Measurements from ENCODE around the gene RASA3. TPM values are rescaled to one million over a fixed set of nuclear protein-coding genes. Genes with fewer than 3 reads are reported as not detected.
A peak's percentile ranks its signal among the peaks of the same experiment; 100 is the strongest.

RASA3 gene
- total and polyA plus RNA-seq, 10 of the 15 experiments (the other 5 are each of a cell fraction or from before 2014, with no cell fraction given): 0.79 to 33.9 (median 17.6) TPM

DNA sequence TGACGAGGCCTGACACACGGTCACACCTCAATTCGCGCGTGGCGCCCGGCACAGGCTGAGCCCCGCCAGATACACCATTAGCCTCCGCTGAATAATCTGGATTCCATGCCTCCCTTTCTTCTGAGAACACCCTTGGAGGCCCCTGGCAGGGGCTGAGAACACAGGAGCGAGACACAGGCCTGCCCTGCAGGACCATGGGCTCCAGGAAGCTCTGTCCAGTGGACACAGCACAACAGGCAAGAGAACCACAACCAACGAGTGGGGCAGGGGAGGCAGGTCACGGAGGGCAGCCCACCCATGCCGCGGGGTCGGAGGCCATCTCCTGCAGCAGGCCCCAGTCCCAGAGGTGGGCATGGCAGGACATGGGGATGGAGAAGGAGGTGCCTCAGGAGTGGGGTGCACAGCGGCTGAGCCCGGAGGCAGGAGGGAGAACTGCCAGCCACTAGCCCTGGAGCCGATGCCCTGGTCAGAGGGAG, 82.8 kb downstream of the RASA3 start:
- SMC1A ChIA-PET (ENCODE audit: uncharacterized antibody, unreplicated experiment): interaction anchor here (0.8 to 2.5 kb wide), 2 partner anchors 16 to 18 kb away, joined by 3 to 9 read pairs; no protein-coding TSS in a partner anchor
- intact Hi-C loops (cut with micrococcal nuclease; ENCODE audit: unreplicated experiment): loop anchor here (5.0 kb wide), 1 partner anchor 78 kb away; no protein-coding TSS in a partner anchor
- Histone ChIP-seq H4K20me1 (ENCODE audit: control insufficient read depth, insufficient read depth) (no peaks in the 10 kb centered on the region), H3K9ac (ENCODE audit: control insufficient read depth, insufficient read depth, low read length) (no peak overlapping the region), H3K36me3 (ENCODE audit: control insufficient read depth in 2 of 2, insufficient read depth in 2 of 2, low read length in 1 of 2) (peaks cover 0 to 2% of the 10 kb centered on the region in 2 experiments; a peak in 3 of 4 replicates), H3K27ac (ENCODE audit: control insufficient read depth, insufficient read depth) (no peak overlapping the region), H3K4me2 (ENCODE audit: control insufficient read depth, insufficient read depth) (no peak overlapping the region), H3K4me1 (ENCODE audit: control insufficient read depth, insufficient read depth, low read length) (peaks cover 30% of the 10 kb centered on the region), H2AFZ (ENCODE audit: control insufficient read depth, low read depth, low read length) (no peak overlapping the region), H3K9me3 (replicated peaks; ENCODE audit: control insufficient read depth, insufficient read depth, low read length) (no peaks in the 10 kb centered on the region), H3K79me2 (ENCODE audit: control insufficient read depth, insufficient read depth, low read length) (no peaks in the 10 kb centered on the region), H3K4me3 (no peak overlapping the region), H3K27me3 (replicated peaks in 1 of 2; ENCODE audit: control insufficient read depth in 2 of 2, insufficient read depth in 2 of 2, low read length in 1 of 2) (no peaks in the 10 kb centered on the region)
- POLR2A ChIA-PET: no interaction called here
- in situ Hi-C loops (cut with MboI): no loop called here
- RAD21 ChIA-PET (ENCODE audit: unreplicated experiment): interaction anchor here (1.2 to 1.4 kb wide), 2 partner anchors 16 to 18 kb away, joined by 3 to 4 read pairs; no protein-coding TSS in a partner anchor
- ATAC-seq: no peak
- no TSS peak for BruUV-seq (replicated peaks)
- DNase-seq (ENCODE audit: low read depth, low spot score): no peak
- WGBS (ENCODE audit: insufficient coverage, insufficient replicate concordance, low lambda C conversion rate, missing lambda C conversion rate): 88% methylated on average over 17 of the region's 18 CpGs
- CTCF ChIA-PET: interaction anchor here (1.3 kb wide), 1 partner anchor 16 kb away, joined by 4 read pairs; no protein-coding TSS in a partner anchor
- FAIRE-seq: no peak
- TF ChIP-seq CBFB (IDR thresholded peaks at IDR 0.05; ENCODE audit: low read depth): no peak
- 0 out of 2 replicates have a peak, but pooled peaks have one; percentile 44 for TF ChIP-seq POLR2A (IDR thresholded peaks at IDR 0.05; ENCODE audit: low read depth, low read length)

DNA sequence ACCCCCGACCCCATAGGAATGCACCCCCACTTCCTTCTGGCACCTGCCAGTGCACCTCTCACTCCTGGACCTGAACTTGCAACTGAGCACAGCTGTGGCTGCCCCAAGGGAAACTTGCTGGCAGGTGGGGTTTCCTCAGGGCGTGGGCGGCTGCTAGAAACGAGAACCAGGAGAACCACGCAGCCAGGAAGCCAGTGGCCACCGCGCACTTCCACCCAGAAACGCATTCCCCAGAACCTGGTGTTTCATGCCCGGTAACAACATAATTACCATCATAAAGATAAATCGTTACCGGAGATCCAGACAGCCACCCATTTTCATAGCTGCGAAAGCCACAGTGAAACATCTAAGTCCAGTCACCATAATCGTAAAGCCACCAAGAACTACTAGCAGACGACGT, 83.4 kb downstream of the RASA3 start:
- no peak overlapping the region for H3K9ac ChIP-seq (ENCODE audit: control insufficient read depth, insufficient read depth, low read length)
- no peak overlapping the region for H3K4me3 ChIP-seq
- H3K36me3 ChIP-seq (ENCODE audit: control insufficient read depth in 2 of 2, insufficient read depth in 2 of 2, low read length in 1 of 2): peaks cover 0 to 2% of the 10 kb centered on the region in 2 experiments; a peak in 3 of 4 replicates
- H3K4me1 ChIP-seq (ENCODE audit: control insufficient read depth, insufficient read depth, low read length): peaks cover 30% of the 10 kb centered on the region
- intact Hi-C loops (cut with micrococcal nuclease; ENCODE audit: unreplicated experiment): loop anchor here (5.0 kb wide), 1 partner anchor 78 kb away; no protein-coding TSS in a partner anchor
- no peak overlapping the region for H3K4me2 ChIP-seq (ENCODE audit: control insufficient read depth, insufficient read depth)
- WGBS (ENCODE audit: insufficient coverage, insufficient replicate concordance, low lambda C conversion rate, missing lambda C conversion rate): 11% methylated on average over 14 of the region's 15 CpGs
- FAIRE-seq (peak; percentile 64), ATAC-seq (peak; percentile 64), DNase-seq (ENCODE audit: low read depth, low spot score) (no peak)
- in situ Hi-C loops (cut with MboI): no loop called here
- SMC1A ChIA-PET (ENCODE audit: uncharacterized antibody, unreplicated experiment): interaction anchor here (0.8 to 2.5 kb wide), 2 partner anchors 16 to 18 kb away, joined by 3 to 9 read pairs; no protein-coding TSS in a partner anchor
- CTCF ChIA-PET: interaction anchor here (1.3 kb wide), 1 partner anchor 17 kb away, joined by 4 read pairs; no protein-coding TSS in a partner anchor
- H3K27me3 ChIP-seq (replicated peaks in 1 of 2; ENCODE audit: control insufficient read depth in 2 of 2, insufficient read depth in 2 of 2, low read length in 1 of 2): no peaks in the 10 kb centered on the region
- no peak overlapping the region for H2AFZ ChIP-seq (ENCODE audit: control insufficient read depth, low read depth, low read length)
- POLR2A ChIA-PET: no interaction called here
- RAD21 ChIA-PET (ENCODE audit: unreplicated experiment): interaction anchor here (1.2 to 1.4 kb wide), 2 partner anchors 16 to 19 kb away, joined by 3 to 4 read pairs; no protein-coding TSS in a partner anchor
- H3K27ac ChIP-seq (ENCODE audit: control insufficient read depth, insufficient read depth): no peak overlapping the region
- H3K9me3 ChIP-seq (replicated peaks; ENCODE audit: control insufficient read depth, insufficient read depth, low read length): no peaks in the 10 kb centered on the region
- no TSS peak for BruUV-seq (replicated peaks)
- H3K79me2 ChIP-seq (ENCODE audit: control insufficient read depth, insufficient read depth, low read length): no peaks in the 10 kb centered on the region
- H4K20me1 ChIP-seq (ENCODE audit: control insufficient read depth, insufficient read depth): no peaks in the 10 kb centered on the region
- TF ChIP-seq, protein P1, sequence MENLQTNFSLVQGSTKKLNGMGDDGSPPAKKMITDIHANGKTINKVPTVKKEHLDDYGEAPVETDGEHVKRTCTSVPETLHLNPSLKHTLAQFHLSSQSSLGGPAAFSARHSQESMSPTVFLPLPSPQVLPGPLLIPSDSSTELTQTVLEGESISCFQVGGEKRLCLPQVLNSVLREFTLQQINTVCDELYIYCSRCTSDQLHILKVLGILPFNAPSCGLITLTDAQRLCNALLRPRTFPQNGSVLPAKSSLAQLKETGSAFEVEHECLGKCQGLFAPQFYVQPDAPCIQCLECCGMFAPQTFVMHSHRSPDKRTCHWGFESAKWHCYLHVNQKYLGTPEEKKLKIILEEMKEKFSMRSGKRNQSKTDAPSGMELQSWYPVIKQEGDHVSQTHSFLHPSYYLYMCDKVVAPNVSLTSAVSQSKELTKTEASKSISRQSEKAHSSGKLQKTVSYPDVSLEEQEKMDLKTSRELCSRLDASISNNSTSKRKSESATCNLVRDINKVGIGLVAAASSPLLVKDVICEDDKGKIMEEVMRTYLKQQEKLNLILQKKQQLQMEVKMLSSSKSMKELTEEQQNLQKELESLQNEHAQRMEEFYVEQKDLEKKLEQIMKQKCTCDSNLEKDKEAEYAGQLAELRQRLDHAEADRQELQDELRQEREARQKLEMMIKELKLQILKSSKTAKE (IDR thresholded peaks at IDR 0.05; ENCODE audit: low read depth, poor library complexity, severe bottlenecking): no peak
- TF ChIP-seq YY1 (IDR thresholded peaks at IDR 0.05; ENCODE audit: low read depth, low read length) (no peak), SPI1 (IDR thresholded peaks at IDR 0.05; ENCODE audit: borderline replicate concordance, insufficient read depth, low read depth, low read length) (peak; percentile 53; the same call in 1 of the 2 replicates), EGR1 (IDR thresholded peaks at IDR 0.05; ENCODE audit: borderline replicate concordance in 1 of 2, low read depth in 2 of 2, low read length in 2 of 2) (peak in 1 of 2 experiments; percentile 95; a peak in 2 of 3 replicates), ETV6 (conservative IDR thresholded peaks at IDR 0.05 in 1 of 2, IDR thresholded peaks at IDR 0.05 in 1 of 2; ENCODE audit: borderline replicate concordance in 1 of 2, low read depth in 1 of 2) (peak in 1 of 2 experiments; percentile 82; a peak in 2 of 4 replicates), RAD21 (IDR thresholded peaks at IDR 0.05; ENCODE audit: insufficient read depth, low read depth, low read length) (no peak), MYB (IDR thresholded peaks at IDR 0.05; ENCODE audit: borderline replicate concordance, low read depth, low read length) (no peak)
- TF ChIP-seq, protein P2, sequence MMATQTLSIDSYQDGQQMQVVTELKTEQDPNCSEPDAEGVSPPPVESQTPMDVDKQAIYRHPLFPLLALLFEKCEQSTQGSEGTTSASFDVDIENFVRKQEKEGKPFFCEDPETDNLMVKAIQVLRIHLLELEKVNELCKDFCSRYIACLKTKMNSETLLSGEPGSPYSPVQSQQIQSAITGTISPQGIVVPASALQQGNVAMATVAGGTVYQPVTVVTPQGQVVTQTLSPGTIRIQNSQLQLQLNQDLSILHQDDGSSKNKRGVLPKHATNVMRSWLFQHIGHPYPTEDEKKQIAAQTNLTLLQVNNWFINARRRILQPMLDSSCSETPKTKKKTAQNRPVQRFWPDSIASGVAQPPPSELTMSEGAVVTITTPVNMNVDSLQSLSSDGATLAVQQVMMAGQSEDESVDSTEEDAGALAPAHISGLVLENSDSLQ (IDR thresholded peaks at IDR 0.05): no peak

All from GM12878 (cell line).